ENCODE data around the gene BCR. TPM values are rescaled to one million over a fixed set of nuclear protein-coding genes. Genes with fewer than 3 reads are reported as not detected.
A peak's percentile ranks its signal among the peaks of the same experiment; 100 is the strongest.

BCR gene
- total and polyA plus RNA-seq, 2 of the 8 experiments (the other 6 are each of a cell fraction or from before 2014, with no cell fraction given) = 66.7 to 130 TPM

DNA sequence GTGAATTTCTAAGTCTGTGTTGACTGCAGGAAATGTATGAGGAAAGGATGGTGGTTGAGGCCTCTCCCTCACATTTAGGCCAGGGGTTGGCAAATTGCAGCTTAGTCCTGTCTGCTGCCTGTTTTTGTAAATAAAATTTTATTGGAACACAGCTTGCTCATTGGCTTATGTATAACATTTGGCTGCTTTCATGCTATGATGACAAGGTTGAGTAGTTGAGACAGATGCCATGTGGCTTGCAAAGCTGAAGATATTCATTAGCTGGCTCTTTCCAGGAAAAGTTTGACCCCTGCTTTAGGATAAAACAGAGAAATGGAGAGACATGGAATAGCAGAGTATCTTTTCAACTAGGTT is 46.2 kb downstream of the BCR start:
- Histone ChIP-seq H3K79me2 (ENCODE audit: control insufficient read depth in 1 of 2, insufficient read depth in 2 of 2, low read length in 2 of 2) (peaks cover 7 to 90% of the 10 kb centered on the region in 2 experiments), H4K8ac (ENCODE audit: extremely low read depth, insufficient read depth, low read length) (no peak overlapping the region), H2BK120ac (replicated peaks; ENCODE audit: low read depth, low read length) (no peak overlapping the region), H4K20me1 (replicated peaks in 1 of 2; ENCODE audit: control insufficient read depth in 1 of 2, insufficient read depth in 2 of 2, low read length in 2 of 2) (peaks cover 19 to 20% of the 10 kb centered on the region in 2 experiments), H3K4me3 (ENCODE audit: extremely low read depth in 1 of 4, insufficient read depth in 2 of 4, low read depth in 3 of 4, low read length in 4 of 4) (no peak overlapping the region), H3K23ac (ENCODE audit: insufficient read length) (no peak overlapping the region), H3K4me1 (replicated peaks in 1 of 4; ENCODE audit: control insufficient read depth in 3 of 4, insufficient read depth in 4 of 4, low read length in 3 of 4) (peaks cover 18 to 43% (median 25%) of the 10 kb centered on the region in 4 experiments), H2AK5ac (ENCODE audit: low read depth, low read length) (no peak overlapping the region), H3K4ac (replicated peaks; ENCODE audit: insufficient read length, low read depth, low read length) (no peak overlapping the region), H3K79me1 (ENCODE audit: low read depth, low read length) (peaks cover 23% of the 10 kb centered on the region), H3K4me2 (ENCODE audit: insufficient read depth in 1 of 2, low read depth in 2 of 2, low read length in 2 of 2) (no peak overlapping the region; a peak in 1 of 4 replicates), H3K56ac (replicated peaks; ENCODE audit: insufficient read length, low read depth, low read length) (no peak overlapping the region), H3K14ac (ENCODE audit: insufficient read length) (no peak overlapping the region), H2AFZ (ENCODE audit: low read length) (no peak overlapping the region), H4K5ac (ENCODE audit: insufficient read length, low read depth, low read length) (no peak overlapping the region), H3K23me2 (ENCODE audit: low read depth, low read length) (peaks cover 3% of the 10 kb centered on the region; the same call in 1 of the 2 replicates), H3K36me3 (ENCODE audit: control insufficient read depth in 2 of 4, insufficient read depth in 4 of 4, low read length in 3 of 4) (no peaks in the 10 kb centered on the region), H3K18ac (ENCODE audit: extremely low read depth, low read length) (peak overlapping the region; percentile 20; the same call in 1 of the 2 replicates), H4K91ac (replicated peaks; ENCODE audit: insufficient read length, low read length) (no peak overlapping the region), H2BK15ac (ENCODE audit: low read length) (no peak overlapping the region), H3K9me3 (ENCODE audit: insufficient read depth in 2 of 2, low read depth in 1 of 2, low read length in 1 of 2) (peaks cover 0 to 12% of the 10 kb centered on the region in 2 experiments; a peak in 1 of 4 replicates), H2BK5ac (ENCODE audit: low read depth, low read length) (no peak overlapping the region), H2BK20ac (ENCODE audit: low read length) (no peak overlapping the region), H2BK12ac (ENCODE audit: low read depth, low read length) (no peak overlapping the region), H3K9ac (replicated peaks in 1 of 4; ENCODE audit: extremely low read depth in 1 of 4, low read depth in 3 of 4, low read length in 3 of 4) (no peak overlapping the region), H3K27ac (ENCODE audit: low read depth, low read length) (no peak overlapping the region), H3K27me3 (replicated peaks in 1 of 4; ENCODE audit: control insufficient read depth in 3 of 4, extremely low read depth in 1 of 4, insufficient read depth in 3 of 4, low read length in 3 of 4) (no peaks in the 10 kb centered on the region)
- DNase-seq (ENCODE audit: low read depth in 1 of 2, low spot score in 2 of 2) (no peak), FAIRE-seq (no peak)
- POLR2A ChIA-PET (ENCODE audit: partially characterized antibody) = interaction anchor here (1.0 to 4.1 kb wide), 4 partner anchors 10 to 45 kb away, joined by 3 to 17 read pairs (median 6); partner anchors contain the start of gene BCR
- CTCF ChIA-PET (ENCODE audit: partially characterized antibody) = interaction anchor here (0.7 to 2.5 kb wide), 9 partner anchors 11 to 56 kb away, joined by 3 to 15 read pairs (median 5); partner anchors contain the start of gene BCR
- TF ChIP-seq SRF (IDR thresholded peaks at IDR 0.05; ENCODE audit: low read depth, low read length) (no peak), BACH1 (IDR thresholded peaks at IDR 0.05; ENCODE audit: low read length) (no peak), GTF2F1 (IDR thresholded peaks at IDR 0.05; ENCODE audit: borderline replicate concordance, low read depth, low read length) (no peak), TAF1 (IDR thresholded peaks at IDR 0.05; ENCODE audit: low read depth, low read length) (no peak), BCL11A (IDR thresholded peaks at IDR 0.05; ENCODE audit: low read depth in 2 of 2, low read length in 2 of 2) (no peak), RFX5 (IDR thresholded peaks at IDR 0.05; ENCODE audit: borderline replicate concordance, low read depth, low read length) (no peak), SP1 (IDR thresholded peaks at IDR 0.05; ENCODE audit: low read depth, low read length) (no peak), SIRT6 (IDR thresholded peaks at IDR 0.05; ENCODE audit: low read length) (no peak), NANOG (IDR thresholded peaks at IDR 0.05; ENCODE audit: insufficient read depth, low read depth, low read length, poor library complexity, severe bottlenecking) (no peak), FOSL1 (IDR thresholded peaks at IDR 0.05; ENCODE audit: insufficient read depth, low read depth, low read length) (no peak), SIN3A (conservative IDR thresholded peaks at IDR 0.05 in 1 of 2, IDR thresholded peaks at IDR 0.05 in 1 of 2; ENCODE audit: low read depth in 1 of 2, low read length in 2 of 2) (no peak), SP2 (IDR thresholded peaks at IDR 0.05; ENCODE audit: low read length) (no peak)
- TF ChIP-seq, protein P1, sequence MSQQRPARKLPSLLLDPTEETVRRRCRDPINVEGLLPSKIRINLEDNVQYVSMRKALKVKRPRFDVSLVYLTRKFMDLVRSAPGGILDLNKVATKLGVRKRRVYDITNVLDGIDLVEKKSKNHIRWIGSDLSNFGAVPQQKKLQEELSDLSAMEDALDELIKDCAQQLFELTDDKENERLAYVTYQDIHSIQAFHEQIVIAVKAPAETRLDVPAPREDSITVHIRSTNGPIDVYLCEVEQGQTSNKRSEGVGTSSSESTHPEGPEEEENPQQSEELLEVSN (IDR thresholded peaks at IDR 0.05) = no peak
- TF ChIP-seq, protein P2, sequence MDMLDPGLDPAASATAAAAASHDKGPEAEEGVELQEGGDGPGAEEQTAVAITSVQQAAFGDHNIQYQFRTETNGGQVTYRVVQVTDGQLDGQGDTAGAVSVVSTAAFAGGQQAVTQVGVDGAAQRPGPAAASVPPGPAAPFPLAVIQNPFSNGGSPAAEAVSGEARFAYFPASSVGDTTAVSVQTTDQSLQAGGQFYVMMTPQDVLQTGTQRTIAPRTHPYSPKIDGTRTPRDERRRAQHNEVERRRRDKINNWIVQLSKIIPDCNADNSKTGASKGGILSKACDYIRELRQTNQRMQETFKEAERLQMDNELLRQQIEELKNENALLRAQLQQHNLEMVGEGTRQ (IDR thresholded peaks at IDR 0.05; ENCODE audit: low read length) = no peak

Data from H1 (cell line).